AG09309 (cell line): Measurements from ENCODE around the gene MTHFD1L.

Experiments
- DNase-seq: peaks from one replicate; pipeline ENCODE4 v3.0.0-alpha.2; 2010; ENCODE audit warnings: low read depth
- H3K4me3 ChIP-seq: 2 replicates; pipeline ENCODE4 v1.5.1; 2011; ENCODE audit warnings: mild to moderate bottlenecking, low read depth, low read length, moderate library complexity; ENCODE audit not compliant: control insufficient read depth
- TF ChIP-seq, protein P1 (sequence below): IDR thresholded peaks from 2 replicates; pipeline ENCODE4 v1.5.1; 2011; ENCODE audit warnings: mild to moderate bottlenecking, low read depth, low read length, inconsistent platforms; ENCODE audit not compliant: insufficient read depth, control insufficient read depth; ENCODE audit errors: missing control alignments

MTHFD1L gene

DNA sequence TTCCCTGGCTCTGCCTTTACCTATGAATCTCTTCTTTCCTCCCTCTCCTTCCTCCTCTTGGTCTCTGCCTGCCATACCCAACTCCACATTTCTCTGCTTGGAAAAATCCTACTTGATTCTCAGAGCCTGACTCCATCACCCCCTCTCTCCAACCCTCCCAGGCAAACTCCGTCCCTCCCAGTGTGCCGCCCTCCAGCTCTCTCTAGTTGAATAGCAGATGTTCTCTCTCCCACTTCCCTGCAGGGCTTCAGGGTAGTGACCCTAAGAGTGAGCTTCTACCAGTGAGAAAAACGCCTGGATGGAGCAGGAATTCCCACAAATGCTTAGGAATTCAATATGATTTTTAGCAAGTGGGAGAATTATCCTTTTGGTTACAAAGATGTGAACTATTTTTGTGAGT, 141.6 kb downstream of the MTHFD1L start:
- no peak for DNase-seq
- TF ChIP-seq, protein P1, sequence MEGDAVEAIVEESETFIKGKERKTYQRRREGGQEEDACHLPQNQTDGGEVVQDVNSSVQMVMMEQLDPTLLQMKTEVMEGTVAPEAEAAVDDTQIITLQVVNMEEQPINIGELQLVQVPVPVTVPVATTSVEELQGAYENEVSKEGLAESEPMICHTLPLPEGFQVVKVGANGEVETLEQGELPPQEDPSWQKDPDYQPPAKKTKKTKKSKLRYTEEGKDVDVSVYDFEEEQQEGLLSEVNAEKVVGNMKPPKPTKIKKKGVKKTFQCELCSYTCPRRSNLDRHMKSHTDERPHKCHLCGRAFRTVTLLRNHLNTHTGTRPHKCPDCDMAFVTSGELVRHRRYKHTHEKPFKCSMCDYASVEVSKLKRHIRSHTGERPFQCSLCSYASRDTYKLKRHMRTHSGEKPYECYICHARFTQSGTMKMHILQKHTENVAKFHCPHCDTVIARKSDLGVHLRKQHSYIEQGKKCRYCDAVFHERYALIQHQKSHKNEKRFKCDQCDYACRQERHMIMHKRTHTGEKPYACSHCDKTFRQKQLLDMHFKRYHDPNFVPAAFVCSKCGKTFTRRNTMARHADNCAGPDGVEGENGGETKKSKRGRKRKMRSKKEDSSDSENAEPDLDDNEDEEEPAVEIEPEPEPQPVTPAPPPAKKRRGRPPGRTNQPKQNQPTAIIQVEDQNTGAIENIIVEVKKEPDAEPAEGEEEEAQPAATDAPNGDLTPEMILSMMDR: no peak
- H3K4me3 ChIP-seq: no peak overlapping the region

DNA sequence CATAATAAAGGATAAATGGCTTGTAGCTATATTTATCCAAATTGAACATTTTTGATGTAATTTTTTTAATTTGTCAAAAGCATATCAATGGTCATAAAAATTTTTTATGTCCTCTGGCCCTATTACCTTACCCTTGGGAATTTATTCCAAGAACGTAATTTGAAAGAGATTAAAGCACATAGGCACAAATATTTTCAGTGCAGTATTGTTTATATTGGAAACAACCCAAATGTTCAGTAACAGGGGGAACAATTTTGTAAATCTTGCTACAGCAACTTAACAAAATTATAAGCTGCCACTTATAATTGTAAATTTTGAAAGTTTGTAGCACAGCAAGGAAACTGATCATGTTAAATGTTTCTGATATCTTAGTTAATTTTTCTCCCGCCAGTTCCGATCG, 142.4 kb downstream of the MTHFD1L start:
- H3K4me3 ChIP-seq: no peak overlapping the region
- TF ChIP-seq, protein P1: no peak
- no peak for DNase-seq

DNA sequence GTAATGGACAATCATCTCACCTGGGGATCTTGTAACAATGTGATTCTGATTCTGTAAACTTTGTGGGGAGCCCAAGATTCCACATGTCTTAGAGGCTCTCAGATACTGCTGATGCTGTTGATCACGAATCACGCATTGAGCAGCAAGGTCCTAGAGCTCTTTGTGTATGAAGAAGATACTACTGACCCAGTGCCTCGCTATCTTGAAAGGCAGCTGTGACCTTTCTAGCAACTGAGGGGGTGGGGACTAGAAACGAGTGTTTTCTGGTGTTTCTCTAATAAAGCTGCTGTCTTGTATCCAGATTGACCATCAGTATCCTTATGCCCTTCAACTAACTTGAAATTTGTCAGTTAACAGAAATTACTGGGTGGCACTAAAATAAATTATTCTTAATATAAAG, 142.9 kb downstream of the MTHFD1L start:
- H3K4me3 ChIP-seq: no peak overlapping the region
- TF ChIP-seq, protein P1: no peak
- no peak for DNase-seq

DNA sequence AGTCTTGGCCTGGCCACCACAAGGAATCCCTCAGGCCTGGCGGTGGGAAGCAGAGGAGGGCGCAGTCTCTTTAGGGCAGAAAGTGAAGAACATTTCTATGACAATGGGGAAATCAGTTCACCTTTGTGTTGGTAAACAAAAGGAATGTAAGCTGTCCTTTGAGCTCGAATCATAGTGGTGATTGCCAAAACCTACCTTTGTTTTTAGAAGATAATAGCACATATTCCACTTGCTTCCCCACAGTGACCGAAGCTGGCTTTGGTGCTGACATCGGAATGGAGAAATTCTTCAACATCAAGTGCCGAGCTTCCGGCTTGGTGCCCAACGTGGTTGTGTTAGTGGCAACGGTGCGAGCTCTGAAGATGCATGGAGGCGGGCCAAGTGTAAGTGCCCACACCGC, 144.1 kb downstream of the MTHFD1L start:
- DNase-seq: no peak
- H3K4me3 ChIP-seq: no peak overlapping the region

DNA sequence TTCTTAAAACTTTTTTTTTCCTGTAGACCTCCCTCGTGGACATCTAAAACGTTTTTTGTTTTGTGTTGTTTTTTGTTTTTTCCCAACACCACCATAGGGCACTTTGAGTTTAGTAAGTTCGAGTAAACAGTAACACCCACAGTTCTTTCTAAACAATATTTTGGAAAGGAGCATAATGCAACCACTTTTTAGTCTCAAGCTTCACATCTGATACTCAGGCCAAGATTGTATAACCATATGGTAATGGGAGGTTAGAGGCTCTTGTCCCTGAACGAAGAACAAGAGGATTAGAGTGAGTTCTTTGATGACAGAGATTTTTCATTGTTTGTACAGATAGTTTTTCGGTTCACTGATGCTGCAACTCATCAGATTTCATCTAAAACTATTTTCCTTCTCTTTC, 144.6 kb downstream of the MTHFD1L start:
- TF ChIP-seq, protein P1: no peak
- no peak for DNase-seq
- H3K4me3 ChIP-seq: no peak overlapping the region

More for the DNA sequence above, 144.1 kb downstream of the MTHFD1L start:
- TF ChIP-seq, protein P1: no peak

DNA sequence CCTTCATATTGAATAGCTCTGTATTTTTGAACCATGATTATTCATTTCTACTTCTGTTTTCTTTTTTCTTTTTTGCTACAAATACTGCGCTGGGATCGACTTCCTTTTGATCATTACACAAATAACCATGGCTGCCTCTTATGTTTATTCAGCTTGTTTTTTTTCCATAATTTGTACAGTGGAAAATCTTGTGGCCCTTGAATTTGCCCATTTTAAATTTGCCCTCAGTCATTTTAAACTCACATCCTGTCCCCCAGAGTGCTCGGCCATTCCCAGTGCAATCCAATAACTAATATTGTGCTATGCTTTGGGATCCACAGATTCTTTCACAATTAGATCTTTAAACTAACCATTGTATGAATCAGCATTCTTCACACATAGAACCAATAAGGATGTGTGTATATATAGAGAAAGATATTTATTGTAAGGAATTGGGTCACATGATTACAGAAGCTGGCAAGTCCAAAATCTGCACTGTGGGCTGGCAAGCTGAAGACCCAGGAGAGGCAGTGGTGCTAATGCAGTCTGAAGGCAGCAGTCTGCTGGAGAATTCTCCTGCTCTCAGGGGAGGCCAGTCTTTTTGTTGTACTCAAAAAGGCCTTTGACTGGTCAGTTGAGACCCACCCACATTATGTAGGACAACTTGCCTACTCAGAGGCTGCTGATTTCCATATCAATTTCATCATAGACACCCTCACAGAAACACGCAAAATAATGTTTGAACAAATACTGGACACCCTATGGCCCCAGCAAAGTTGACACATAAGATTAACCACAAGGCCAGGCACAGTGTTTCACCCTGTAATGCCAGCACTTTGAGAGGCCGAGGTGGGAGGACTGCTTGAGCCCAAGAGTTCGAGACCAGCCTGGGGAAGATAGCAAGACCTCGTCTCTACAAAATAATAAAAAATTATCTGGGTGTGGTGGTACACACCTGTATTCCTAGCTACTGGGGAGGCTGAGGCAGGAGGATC, 147.1 kb downstream of the MTHFD1L start:
- no peak for DNase-seq
- H3K4me3 ChIP-seq: no peak overlapping the region
- TF ChIP-seq, protein P1: no peak
